LNCaP clone FGC (cell line): Measurements from ENCODE around the gene CEMIP2.
"Not testable (repeated sequence)": the region's sequence is repeated elsewhere in the genome, so short reads cannot be mapped to it uniquely, and the experiment has no call there.

Source experiments
- DNase-seq: peaks from one replicate; pipeline ENCODE4 v3.0.0-alpha.2; 2011; ENCODE audit warnings: low read depth
- H3K4me3 ChIP-seq: 2 replicates; pipeline ENCODE4 v1.5.1; 2011; ENCODE audit warnings: mild to moderate bottlenecking, low read depth, low read length, control low read depth
- TF ChIP-seq, protein P1 (sequence below): IDR thresholded peaks from 2 replicates; pipeline ENCODE4 v1.5.1; 2012; ENCODE audit warnings: mild to moderate bottlenecking; ENCODE audit not compliant: control insufficient read depth, insufficient read depth; ENCODE audit errors: extremely low read depth

The CEMIP2 gene

DNA sequence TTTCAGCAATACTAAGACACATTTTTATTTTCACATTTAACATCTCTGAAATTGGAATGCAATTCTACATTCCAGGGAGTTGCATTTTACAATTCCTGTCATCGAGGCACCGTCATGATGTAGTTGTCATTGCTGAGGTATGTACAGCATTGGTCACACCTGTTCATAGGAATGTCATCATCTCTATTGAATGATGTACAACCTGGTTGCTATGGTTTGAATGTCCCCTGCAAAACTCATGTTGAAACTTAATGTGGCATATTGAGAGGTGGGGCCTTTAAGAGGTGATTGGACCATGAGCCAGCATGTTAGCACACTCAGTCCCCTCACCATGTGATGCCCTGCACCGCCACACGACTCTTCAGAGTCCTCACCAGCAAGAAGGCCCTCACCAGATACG, 103.1 kb downstream of the CEMIP2 start:
- DNase-seq: no peak
- TF ChIP-seq, protein P1, sequence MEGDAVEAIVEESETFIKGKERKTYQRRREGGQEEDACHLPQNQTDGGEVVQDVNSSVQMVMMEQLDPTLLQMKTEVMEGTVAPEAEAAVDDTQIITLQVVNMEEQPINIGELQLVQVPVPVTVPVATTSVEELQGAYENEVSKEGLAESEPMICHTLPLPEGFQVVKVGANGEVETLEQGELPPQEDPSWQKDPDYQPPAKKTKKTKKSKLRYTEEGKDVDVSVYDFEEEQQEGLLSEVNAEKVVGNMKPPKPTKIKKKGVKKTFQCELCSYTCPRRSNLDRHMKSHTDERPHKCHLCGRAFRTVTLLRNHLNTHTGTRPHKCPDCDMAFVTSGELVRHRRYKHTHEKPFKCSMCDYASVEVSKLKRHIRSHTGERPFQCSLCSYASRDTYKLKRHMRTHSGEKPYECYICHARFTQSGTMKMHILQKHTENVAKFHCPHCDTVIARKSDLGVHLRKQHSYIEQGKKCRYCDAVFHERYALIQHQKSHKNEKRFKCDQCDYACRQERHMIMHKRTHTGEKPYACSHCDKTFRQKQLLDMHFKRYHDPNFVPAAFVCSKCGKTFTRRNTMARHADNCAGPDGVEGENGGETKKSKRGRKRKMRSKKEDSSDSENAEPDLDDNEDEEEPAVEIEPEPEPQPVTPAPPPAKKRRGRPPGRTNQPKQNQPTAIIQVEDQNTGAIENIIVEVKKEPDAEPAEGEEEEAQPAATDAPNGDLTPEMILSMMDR: no peak
- H3K4me3 ChIP-seq: no peak overlapping the region

DNA sequence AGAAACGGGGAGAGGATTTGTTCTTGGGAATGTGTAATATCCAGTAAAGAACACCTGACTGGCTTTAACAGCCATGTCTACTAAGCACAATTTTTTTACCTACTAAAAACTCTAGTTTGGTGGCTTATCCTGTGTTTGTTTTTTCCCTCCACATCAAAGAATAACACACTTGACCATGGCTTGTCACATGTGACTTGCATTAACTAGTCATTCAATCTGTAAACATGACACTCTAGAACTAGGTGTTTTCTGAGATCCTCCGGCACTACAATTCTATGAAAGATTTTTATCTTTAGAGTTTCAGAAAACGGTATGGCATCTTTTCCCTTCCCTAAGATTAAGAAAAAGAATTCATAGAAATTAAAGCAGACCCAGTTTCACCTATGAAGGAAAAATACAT, 103.7 kb downstream of the CEMIP2 start:
- H3K4me3 ChIP-seq: no peak overlapping the region
- TF ChIP-seq, protein P1: no peak
- no peak for DNase-seq

DNA sequence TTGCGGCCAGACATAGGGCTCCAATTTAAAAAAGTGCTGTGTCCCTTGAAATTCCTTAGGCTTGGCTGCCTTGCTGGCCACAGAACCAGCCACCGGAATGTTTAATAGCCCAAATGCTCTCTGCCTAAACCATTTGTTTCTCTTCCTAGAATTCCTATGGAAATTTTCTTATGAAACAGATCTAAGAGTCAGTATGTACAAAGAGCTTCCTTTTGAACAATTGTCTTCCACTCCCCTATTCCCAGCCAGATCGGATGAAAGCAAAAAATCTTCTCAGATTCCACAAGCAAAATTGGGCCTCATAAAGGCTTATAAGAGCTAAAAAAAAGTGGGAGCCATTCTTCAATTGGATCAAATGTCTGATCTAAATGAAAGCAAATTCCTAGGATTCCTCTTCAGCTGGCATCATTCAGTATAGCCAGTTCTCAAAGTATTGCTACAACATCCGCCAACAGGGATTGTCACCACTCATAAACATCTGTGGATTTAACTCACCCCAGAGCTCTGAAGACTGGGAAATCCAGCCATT, 104.3 kb downstream of the CEMIP2 start:
- H3K4me3 ChIP-seq: no peak overlapping the region
- TF ChIP-seq, protein P1: no peak
- DNase-seq: no peak

DNA sequence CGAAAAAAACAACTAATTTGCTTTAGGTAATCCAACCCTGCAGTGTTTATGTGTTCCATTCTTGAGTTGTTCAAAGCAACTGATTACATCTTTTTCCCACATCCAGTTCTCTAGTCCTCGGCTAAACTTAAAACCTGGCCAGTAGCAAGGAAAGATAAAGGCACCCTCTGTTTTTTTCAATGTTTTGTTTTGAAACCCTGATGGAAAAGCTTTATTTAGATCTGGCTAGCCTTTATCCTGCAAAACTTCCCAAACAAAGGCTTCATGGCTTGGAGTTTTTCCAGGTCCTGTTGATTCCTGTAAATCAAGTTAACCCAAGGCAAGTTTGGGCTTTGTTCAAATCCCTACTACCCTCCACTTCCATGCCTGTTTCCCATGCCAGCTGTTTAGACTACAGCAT, 105.1 kb downstream of the CEMIP2 start:
- TF ChIP-seq, protein P1: no peak
- no peak overlapping the region for H3K4me3 ChIP-seq
- no peak for DNase-seq

DNA sequence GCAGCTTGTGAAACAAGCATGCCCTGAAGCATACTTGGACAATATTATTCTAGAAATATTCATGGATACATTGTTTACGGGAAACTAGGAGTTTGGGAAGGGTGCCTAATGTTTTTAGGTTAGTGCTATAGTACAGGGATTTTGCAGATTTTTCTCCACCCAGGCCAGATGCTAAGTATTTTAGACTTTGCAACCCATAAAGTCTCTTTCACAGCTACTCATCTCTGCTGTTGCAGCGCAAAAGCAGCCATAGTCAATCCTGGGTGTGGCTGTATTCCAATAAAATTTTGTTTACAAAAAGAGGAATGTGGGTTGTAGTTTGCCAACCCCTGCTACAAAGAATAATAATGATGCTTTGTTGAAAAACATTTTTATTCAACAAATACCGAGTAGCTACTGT, 106.2 kb downstream of the CEMIP2 start:
- no peak overlapping the region for H3K4me3 ChIP-seq
- no peak for DNase-seq
- TF ChIP-seq, protein P1: no peak

DNA sequence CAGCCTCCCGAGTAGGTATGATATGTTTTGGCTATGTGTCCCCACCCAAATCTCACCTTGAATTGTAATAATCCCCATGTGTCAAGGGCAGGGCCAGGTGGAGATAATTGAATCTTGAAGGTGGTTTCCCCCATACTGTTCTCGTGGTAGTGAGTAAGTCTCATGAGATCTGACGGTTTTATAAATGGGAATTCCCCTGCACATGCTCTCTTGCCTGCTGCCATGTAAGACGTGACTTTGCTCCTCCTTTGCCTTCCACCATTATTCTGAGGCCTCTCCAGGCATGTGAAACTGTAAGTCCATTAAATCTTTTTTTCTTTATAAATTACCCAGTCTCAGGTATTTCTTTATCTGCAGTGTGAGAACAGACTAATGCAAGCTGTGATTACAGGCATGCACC, 111.0 kb downstream of the CEMIP2 start:
- not testable (repeated sequence) for DNase-seq, H3K4me3 ChIP-seq

DNA sequence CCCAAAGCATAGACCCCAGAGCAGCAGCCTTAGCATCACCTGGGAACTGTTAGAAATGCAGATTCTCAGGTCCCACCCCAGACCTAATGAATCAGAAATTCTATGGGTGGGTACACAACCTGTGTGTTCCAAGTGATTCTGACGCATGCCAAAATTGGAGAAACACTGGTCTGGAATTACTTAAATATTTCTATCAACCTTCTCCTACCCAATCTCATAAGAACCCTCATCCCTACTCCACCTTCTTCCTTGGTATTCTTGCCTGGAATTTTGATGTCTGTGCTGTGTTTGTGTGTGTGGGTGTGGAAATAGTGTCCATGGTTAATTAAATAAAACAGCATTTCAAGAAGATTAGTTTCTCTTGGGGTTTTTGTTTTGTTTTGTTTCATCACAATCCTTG, 111.8 kb downstream of the CEMIP2 start:
- H3K4me3 ChIP-seq: no peak overlapping the region
- TF ChIP-seq, protein P1: no peak
- DNase-seq: no peak
